ENCODE data around the gene RAB11FIP4. TPM values are rescaled to one million over a fixed set of nuclear protein-coding genes. Genes with fewer than 3 reads are reported as not detected.

The RAB11FIP4 gene
- total and polyA plus RNA-seq, 9 of the 15 experiments (the other 6 are each of a cell fraction or from before 2014, with no cell fraction given): 0.62 to 16.6 (median 8.9) TPM

- Histone ChIP-seq H3K9ac (ENCODE audit: insufficient read depth in 1 of 2, low read depth in 2 of 2, low read length in 2 of 2) (no peak overlapping the region), H3K27ac (ENCODE audit: extremely low read depth, low read depth, low read length) (no peak overlapping the region), H3K36me3 (ENCODE audit: control insufficient read depth, insufficient read depth, low read length) (no peaks in the 10 kb centered on the region), H3K4me2 (ENCODE audit: insufficient read depth, low read length) (no peak overlapping the region), H3K9me1 (ENCODE audit: control insufficient read depth, insufficient read depth, low read length) (no peaks in the 10 kb centered on the region), H2AFZ (ENCODE audit: low read depth, low read length) (no peak overlapping the region), H4K20me1 (replicated peaks; ENCODE audit: control insufficient read depth, insufficient read depth, low read length) (no peaks in the 10 kb centered on the region), H3K4me3 (no peak overlapping the region), H3K79me2 (ENCODE audit: control insufficient read depth, insufficient read depth, low read length) (no peaks in the 10 kb centered on the region), H3K4me1 (replicated peaks in 1 of 2; ENCODE audit: control insufficient read depth in 2 of 2, insufficient read depth in 2 of 2, low read length in 2 of 2) (0 out of 5 replicates have a peak, but pooled peaks cover 0 to 5% of the 10 kb centered on the region in 2 experiments), H3K9me3 (replicated peaks; ENCODE audit: control insufficient read depth, insufficient read depth, low read depth, low read length) (peaks cover 6% of the 10 kb centered on the region; the same call in 1 of the 2 replicates), H3K27me3 (ENCODE audit: control insufficient read depth in 2 of 2, insufficient read depth in 2 of 2, low read length in 2 of 2) (peaks cover 4 to 34% of the 10 kb centered on the region in 2 experiments; a peak in 4 of 5 replicates)
- intact Hi-C loops (cut with micrococcal nuclease): no loop called here
- FAIRE-seq: no peak
- WGBS (ENCODE audit: insufficient coverage, low coverage, missing lambda C conversion rate): 7% methylated on average over 5 of the region's 5 CpGs
- in situ Hi-C loops (cut with MboI): no loop called here
- DNase-seq (ENCODE audit: extremely low read depth in 1 of 4, low spot score in 3 of 4): no peak
- ChIA-PET POLR2A (interaction anchor here (0.7 to 1.0 kb wide), 2 partner anchors 8 to 109 kb away, joined by 3 to 5 read pairs; no protein-coding TSS in a partner anchor), CTCF (ENCODE audit: low intra/inter-chr PET ratio) (no interaction called here)
- ATAC-seq: no peak
- no TSS peak for BruUV-seq (replicated peaks)
- TF ChIP-seq ZNF695 (CRISPR knock-in tag; IDR thresholded peaks at IDR 0.05) (no peak), ESRRA (IDR thresholded peaks at IDR 0.05; ENCODE audit: borderline replicate concordance, low read depth) (0 out of 2 replicates have a peak, but pooled peaks have one; percentile 33), RBM25 (IDR thresholded peaks at IDR 0.05; ENCODE audit: low read depth, low read length, severe bottlenecking) (peak; percentile 26)
Observed at GRCh38 chr17:31424944-31425281, 33.4 kb downstream of the RAB11FIP4 start.

- ATAC-seq (no peak), FAIRE-seq (no peak), DNase-seq (ENCODE audit: extremely low read depth in 1 of 4, low spot score in 3 of 4) (peak in 1 of 4 experiments; percentile 37)
- Histone ChIP-seq H3K4me1 (replicated peaks in 1 of 2; ENCODE audit: control insufficient read depth in 2 of 2, insufficient read depth in 2 of 2, low read length in 2 of 2) (0 out of 5 replicates have a peak, but pooled peaks cover 0 to 5% of the 10 kb centered on the region in 2 experiments), H3K9me1 (ENCODE audit: control insufficient read depth, insufficient read depth, low read length) (no peaks in the 10 kb centered on the region), H2AFZ (ENCODE audit: low read depth, low read length) (no peak overlapping the region), H3K27ac (ENCODE audit: extremely low read depth, low read depth, low read length) (no peak overlapping the region), H3K79me2 (ENCODE audit: control insufficient read depth, insufficient read depth, low read length) (no peaks in the 10 kb centered on the region), H3K9me3 (replicated peaks; ENCODE audit: control insufficient read depth, insufficient read depth, low read depth, low read length) (peaks cover 6% of the 10 kb centered on the region; the same call in 1 of the 2 replicates), H3K4me3 (no peak overlapping the region), H3K27me3 (ENCODE audit: control insufficient read depth in 2 of 2, insufficient read depth in 2 of 2, low read length in 2 of 2) (peaks cover 6 to 33% of the 10 kb centered on the region in 2 experiments; a peak in 4 of 5 replicates), H3K9ac (ENCODE audit: insufficient read depth in 1 of 2, low read depth in 2 of 2, low read length in 2 of 2) (no peak overlapping the region), H3K4me2 (ENCODE audit: insufficient read depth, low read length) (no peak overlapping the region), H4K20me1 (replicated peaks; ENCODE audit: control insufficient read depth, insufficient read depth, low read length) (no peaks in the 10 kb centered on the region), H3K36me3 (ENCODE audit: control insufficient read depth, insufficient read depth, low read length) (no peaks in the 10 kb centered on the region)
- POLR2A ChIA-PET: interaction anchor here (0.7 to 1.0 kb wide), 2 partner anchors 9 to 109 kb away, joined by 3 to 5 read pairs; no protein-coding TSS in a partner anchor
- CTCF ChIA-PET (ENCODE audit: low intra/inter-chr PET ratio): no interaction called here
- in situ Hi-C loops (cut with MboI) (no loop called here), intact Hi-C loops (cut with micrococcal nuclease) (no loop called here)
- BruUV-seq (replicated peaks): no TSS peak
- under 1% methylated on average over 17 of the region's 17 CpGs for WGBS (ENCODE audit: insufficient coverage, low coverage, missing lambda C conversion rate)
- no peak for TF ChIP-seq ZNF785 (CRISPR knock-in tag; IDR thresholded peaks at IDR 0.05)
- no peak for TF ChIP-seq SMARCA5 (IDR thresholded peaks at IDR 0.05)
- no peak for TF ChIP-seq ZNF311 (CRISPR knock-in tag; IDR thresholded peaks at IDR 0.05)
- no peak for TF ChIP-seq ZBTB17 (CRISPR knock-in tag; IDR thresholded peaks at IDR 0.05)
- peak; percentile 66 to 98; a peak in 3 of 4 replicates for TF ChIP-seq RCOR1 (IDR thresholded peaks at IDR 0.05; ENCODE audit: borderline replicate concordance in 1 of 2, low read depth in 2 of 2, low read length in 2 of 2)
- no peak for TF ChIP-seq ZNF436 (CRISPR knock-in tag; IDR thresholded peaks at IDR 0.05)
- no peak for TF ChIP-seq ZNF277 (CRISPR knock-in tag; IDR thresholded peaks at IDR 0.05; ENCODE audit: borderline replicate concordance)
- TF ChIP-seq STAT5B (CRISPR knock-in tag; IDR thresholded peaks at IDR 0.05): no peak
- peak; percentile 52 for TF ChIP-seq CREM (IDR thresholded peaks at IDR 0.05; ENCODE audit: low read depth)
- no peak for TF ChIP-seq SRSF3 (IDR thresholded peaks at IDR 0.05; ENCODE audit: insufficient read depth, low read length)
- TF ChIP-seq RB1 (IDR thresholded peaks at IDR 0.05; ENCODE audit: low read depth): no peak
- TF ChIP-seq MTF1 (CRISPR knock-in tag; IDR thresholded peaks at IDR 0.05; ENCODE audit: borderline replicate concordance): no peak
- TF ChIP-seq ATF7 (IDR thresholded peaks at IDR 0.05): no peak
Observed at GRCh38 chr17:31425282-31426040, 34.0 kb downstream of the RAB11FIP4 start.

Measured in K562 (cell line).